Urothelium cell line (cell line): ENCODE results near the gene CACNG8.
"Not testable (repeated sequence)": the region's sequence is repeated elsewhere in the genome, so short reads cannot be mapped to it uniquely, and the experiment has no call there.

ENCODE experiments used
- DNase-seq: peaks from one replicate; pipeline ENCODE4 v3.0.0; 2011; ENCODE audit warnings: low spot score, mixed read lengths
- FAIRE-seq: peaks from 2 replicates; lab custom pipeline; 2011; peaks lifted over from hg19 to GRCh38; lab: Jason Lieb, UNC

CACNG8 gene

DNA sequence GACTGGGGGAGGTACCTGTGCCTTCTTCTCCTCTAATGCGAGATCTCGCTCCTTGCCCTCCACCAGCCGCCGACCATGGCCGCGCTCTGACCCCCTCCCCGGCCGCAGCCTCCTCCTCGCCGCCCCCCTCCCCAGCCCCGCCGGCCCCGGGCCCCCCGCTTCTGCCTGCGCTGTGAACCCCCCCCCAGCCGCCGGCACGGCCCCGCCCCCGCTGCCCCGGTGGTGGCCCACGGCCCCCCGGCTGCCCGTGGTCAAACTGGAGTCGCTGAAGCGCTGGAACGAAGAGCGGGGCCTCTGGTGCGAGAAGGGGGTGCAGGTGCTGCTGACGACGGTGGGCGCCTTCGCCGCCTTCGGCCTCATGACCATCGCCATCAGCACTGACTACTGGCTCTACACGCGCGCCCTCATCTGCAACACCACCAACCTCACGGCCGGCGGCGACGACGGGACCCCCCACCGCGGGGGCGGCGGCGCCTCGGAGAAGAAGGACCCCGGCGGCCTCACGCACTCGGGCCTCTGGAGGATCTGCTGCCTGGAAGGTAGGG is at the start of gene CACNG8:
TSS of gene CACNG8 (plus strand) at position 51 of the 545 bp plus-strand sequence.
- FAIRE-seq (no peak), DNase-seq (no peak)

- FAIRE-seq, result no peak
- DNase-seq, result no peak
Measured at GRCh38 chr19:53915000-53915399, 47.7 kb upstream of the CACNG8 start.

GRCh38 chr19:53916004-53916403 is 46.7 kb upstream of the CACNG8 start:
- no peak for DNase-seq
- no peak for FAIRE-seq

- FAIRE-seq (no peak), DNase-seq (no peak)
Measured at GRCh38 chr19:53917356-53917755, 45.4 kb upstream of the CACNG8 start.

DNA sequence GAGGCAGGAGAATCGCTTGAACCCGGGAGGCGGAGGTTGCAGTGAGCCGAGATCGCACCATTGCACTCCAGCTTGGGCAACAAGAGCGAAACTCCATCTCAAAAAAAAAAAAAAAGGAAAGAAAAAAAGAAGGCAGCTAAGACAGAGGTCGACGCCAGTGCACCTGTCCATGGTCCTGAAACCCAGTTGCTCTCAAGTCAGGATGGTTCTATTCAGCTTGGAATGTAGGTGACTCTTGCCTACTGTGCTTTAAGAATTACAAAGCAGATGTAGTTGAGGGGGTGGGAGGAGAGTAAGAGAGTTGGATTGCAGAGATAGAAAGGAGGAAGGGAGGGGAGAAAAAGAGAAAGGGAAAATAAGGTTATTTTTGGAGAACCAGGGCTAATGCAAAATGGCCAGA is 35.0 kb upstream of the CACNG8 start:
- no peak for FAIRE-seq
- peak; percentile 67 for DNase-seq

- FAIRE-seq (no peak), DNase-seq (no peak)
Measured at GRCh38 chr19:53936029-53936428, 26.7 kb upstream of the CACNG8 start.

- DNase-seq (no peak), FAIRE-seq (no peak)
Measured at GRCh38 chr19:53942001-53942786, 20.5 kb upstream of the CACNG8 start.

GRCh38 chr19:53944416-53944815 is 18.3 kb upstream of the CACNG8 start:
- FAIRE-seq (no peak), DNase-seq (no peak)

GRCh38 chr19:53944933-53945332 is 17.8 kb upstream of the CACNG8 start:
- DNase-seq (no peak), FAIRE-seq (no peak)

DNA sequence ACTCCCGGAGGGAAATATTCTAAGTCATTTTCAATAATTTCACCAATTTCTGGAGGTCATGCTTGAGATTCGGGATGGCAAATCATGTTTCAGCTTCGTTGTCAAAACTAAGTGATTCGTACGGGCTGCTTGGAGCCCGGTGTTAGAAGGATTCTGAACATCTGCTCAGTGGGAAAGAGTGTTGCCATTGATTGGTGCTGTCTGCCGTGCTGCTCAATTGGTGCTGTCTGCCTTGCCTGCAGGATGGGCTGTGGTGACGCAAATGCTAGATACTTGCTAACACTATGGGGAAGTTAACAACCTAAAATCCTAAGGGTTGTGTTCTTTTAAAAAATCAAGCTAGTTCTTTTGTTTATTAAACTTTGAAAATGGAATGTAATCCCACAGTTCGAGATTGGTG is 17.3 kb upstream of the CACNG8 start:
- DNase-seq (peak; percentile 73), FAIRE-seq (peak; percentile 81)

DNA sequence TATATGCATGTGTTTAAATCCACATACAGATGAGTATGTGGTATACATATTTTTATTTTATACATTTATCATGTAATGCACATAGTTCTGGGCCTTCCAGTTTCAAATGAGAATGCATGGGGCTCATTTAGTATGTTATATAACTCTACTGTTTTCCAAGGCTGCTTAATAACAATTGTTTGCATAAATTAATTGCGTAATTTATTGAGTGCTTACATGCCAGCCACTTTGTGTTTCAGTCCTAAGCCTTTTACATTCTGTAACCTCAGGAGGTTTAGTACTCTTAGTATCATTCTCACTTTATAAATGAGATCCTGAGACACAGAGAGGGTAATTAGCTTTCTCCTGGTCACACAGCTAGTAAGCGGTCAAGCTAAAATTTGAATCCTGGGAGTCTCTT is 16.7 kb upstream of the CACNG8 start:
- FAIRE-seq (no peak), DNase-seq (no peak)

GRCh38 chr19:53947624-53948023 is 15.1 kb upstream of the CACNG8 start:
- FAIRE-seq (no peak), DNase-seq (no peak)

DNA sequence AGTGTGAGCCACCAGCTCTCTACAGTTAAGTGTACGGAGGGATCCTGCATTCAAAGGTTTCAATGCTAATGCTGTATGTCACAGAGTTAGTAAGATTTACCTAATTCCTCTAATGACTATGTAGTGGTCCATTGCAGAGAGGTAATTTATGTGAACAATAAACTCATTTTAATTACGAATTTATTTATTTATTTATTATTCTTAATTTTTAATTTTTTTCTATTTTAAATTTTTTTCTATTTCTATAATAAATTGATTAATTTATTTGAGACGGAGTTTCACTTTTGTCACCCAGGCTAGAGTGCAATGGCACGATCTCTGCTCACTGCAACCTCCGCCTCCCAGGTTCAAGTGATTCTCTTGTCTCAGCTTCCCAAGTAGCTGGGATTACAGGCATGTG is 14.1 kb upstream of the CACNG8 start:
- FAIRE-seq, DNase-seq: not testable (repeated sequence)

DNA sequence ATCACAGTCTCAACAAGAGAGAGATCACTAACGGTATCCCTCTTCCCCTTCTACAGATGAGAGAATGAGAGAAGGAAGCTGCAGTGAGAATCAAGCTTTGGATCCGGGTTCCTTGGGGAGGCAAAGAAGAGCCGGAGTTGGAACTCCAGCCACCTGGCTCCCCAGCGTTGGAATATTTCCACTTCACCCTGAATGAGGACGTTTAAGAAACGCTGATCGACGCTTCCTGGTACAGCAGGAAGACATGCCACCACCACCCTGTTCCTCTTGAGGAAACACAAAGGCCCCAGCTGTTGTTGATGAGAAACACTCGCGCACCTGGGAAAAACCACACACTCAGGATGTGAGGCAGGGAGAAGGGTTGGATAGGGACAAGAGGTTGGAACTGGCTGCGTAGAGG is 11.3 kb upstream of the CACNG8 start:
- FAIRE-seq, result no peak

GRCh38 chr19:53951947-53952346 is 10.8 kb upstream of the CACNG8 start:
- no peak for DNase-seq
- FAIRE-seq, result no peak

More for the DNA sequence above, 11.3 kb upstream of the CACNG8 start:
- DNase-seq, result no peak

DNA sequence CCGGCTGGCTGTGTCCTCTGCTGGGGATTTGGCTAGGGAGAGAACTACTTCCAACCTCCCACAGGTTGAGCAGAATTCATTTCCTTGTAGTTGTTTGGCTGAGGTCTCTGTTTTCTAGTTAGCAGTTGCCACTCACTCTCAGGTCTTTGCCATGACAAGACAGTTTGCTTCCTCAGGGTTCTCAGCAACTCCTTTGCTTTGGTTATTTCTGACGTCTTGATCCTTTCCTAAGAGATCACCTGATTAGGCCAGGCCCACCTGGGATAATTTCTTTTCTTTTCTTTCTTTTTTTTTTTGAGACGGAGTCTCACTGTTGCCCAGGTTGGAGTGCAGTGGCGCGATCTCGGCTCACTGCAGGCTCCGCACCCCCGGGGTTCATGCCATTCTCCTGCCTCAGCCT is 9.4 kb upstream of the CACNG8 start:
- FAIRE-seq (no peak), DNase-seq (no peak)

DNA sequence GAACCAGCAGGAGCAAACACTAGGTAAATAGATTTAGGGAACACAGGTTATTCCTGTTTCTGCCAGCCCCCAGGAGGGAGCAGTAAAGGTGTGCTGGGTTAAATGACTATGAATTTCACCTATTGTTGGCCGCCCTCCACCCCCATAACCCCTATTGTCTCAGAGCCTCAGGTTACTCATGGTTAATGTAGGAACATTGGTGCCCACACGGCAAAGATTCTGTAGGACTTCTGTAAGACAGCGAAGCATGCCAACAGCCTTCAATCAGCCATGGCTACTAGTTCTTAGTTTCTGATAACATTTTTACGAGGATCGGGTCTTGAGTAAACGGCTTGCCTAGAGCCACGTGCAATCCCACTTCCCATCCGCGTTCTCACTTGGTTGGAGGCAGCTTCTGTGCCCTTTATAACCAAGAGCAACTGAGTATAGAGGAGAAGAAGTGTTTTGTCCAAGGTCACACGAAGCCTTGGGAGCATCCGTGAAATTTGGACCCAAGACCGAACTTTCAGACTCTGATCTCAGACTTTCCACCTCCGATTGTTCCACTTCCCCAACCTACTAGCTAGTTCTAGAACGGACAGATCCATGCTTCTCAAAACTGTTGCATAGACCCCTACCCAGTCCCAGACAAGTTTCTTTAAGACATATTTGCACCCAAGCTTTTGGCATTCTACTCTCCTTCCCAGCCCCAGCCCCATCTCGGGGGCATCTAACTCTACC is 5.1 kb upstream of the CACNG8 start:
- FAIRE-seq (no peak), DNase-seq (no peak)

DNA sequence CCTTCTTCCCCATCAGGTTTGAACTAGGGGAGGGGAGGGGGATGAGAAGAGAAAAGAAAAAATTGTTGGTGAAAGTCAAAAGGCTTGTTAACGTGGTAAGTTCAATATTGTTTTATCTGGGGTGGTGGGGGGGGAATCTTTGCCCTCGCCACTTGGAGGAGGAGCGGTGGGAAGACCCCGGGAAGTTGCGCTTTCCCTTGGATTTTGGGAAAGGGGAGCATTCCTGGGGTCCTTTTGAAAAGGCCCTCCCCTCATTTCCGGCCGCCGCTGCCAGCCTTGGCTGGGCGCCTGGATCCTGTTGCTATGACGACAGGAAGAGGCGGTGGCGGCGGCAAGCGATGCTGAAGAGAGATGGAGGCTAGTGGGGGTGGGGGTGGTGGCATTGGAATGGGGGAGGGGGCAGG is 4.6 kb upstream of the CACNG8 start:
- DNase-seq (peak; percentile 76), FAIRE-seq (no peak)

DNA sequence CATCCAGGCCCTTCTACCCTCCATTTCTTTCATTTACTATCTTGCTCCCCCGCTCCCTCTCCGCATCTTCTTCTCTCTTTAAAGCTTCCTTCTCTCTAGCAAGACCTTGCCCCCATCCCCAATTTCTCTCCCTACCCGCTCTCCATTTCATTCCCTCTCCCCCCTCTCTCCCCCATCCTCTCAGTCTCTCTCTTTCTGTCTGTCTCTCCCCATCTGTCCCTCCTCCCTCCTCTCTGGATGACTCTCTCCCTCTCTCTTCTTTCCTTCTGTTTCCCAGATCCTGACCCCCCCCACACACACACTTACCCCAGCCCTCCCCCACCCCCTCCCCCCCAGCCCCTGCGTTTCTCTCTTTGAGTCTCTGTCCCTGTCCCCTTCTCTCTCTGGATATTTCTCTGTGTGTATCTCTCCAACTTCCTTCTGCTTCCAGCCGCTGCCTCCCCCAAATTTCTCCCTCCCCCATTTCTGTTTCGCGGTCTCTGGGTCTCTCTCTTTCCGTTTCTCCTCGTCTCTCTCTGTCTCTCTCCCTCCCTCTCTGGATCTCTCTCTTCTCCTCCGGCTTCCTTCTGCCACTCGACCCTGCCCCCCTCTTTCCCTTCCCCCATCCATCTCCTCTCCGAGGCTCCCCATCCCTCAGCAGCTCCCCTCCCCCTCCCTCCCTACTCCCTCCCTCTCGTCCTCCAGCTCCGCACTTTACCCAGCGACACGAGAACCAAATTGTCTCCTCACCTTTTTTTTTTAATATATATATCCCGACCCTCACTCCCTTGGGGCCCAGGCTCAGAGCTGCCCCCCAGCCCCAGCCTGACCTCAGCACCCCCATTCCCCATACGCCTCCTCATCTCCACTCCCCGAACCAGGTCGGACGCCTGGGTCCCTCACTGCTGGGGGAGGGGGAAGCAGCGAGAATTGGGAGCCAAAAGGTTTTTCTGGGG is 3.6 kb upstream of the CACNG8 start:
- DNase-seq, result no peak
- FAIRE-seq, result no peak

DNA sequence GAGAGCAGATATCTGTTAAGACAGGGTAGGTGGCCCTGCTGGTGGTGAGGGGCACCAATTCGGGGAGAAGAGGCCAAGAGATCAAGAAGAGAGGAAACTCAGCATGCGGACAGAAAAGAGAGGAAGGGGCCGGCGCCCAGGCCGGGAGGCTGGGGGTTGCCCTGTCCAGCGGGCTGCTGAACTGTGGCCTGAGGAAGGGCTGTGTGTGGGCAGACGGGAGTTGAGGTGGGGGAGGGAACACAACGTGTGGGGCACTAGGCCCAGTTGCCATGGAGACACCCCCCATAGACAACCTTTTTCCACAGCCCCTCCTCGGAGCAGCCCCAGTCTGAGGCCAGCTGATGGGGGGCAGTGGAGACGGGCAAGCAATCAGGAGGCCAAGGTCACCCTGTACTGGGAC is 2.5 kb upstream of the CACNG8 start:
- FAIRE-seq, result no peak
- no peak for DNase-seq

- no peak for DNase-seq
Measured at GRCh38 chr19:53960886-53961285, 1.9 kb upstream of the CACNG8 start.

More at GRCh38 chr19:53960886-53961285, 1.9 kb upstream of the CACNG8 start:
- no peak for FAIRE-seq
